K562 (cell line): ENCODE measurements around the gene SACM1L. TPM values are rescaled to one million over a fixed set of nuclear protein-coding genes. Genes with fewer than 3 reads are reported as not detected.

Experiments
- DIDO1 ChIP-seq: fragments of 450-650 bp; IDR thresholded peaks from 2 replicates; pipeline ENCODE4 v1.6.1; 2016; ENCODE audit warnings: low read depth, missing biosample characterization, missing genetic modification characterization
- HDGF ChIP-seq: fragments of 450-650 bp; IDR thresholded peaks from 2 replicates; pipeline ENCODE4 v1.6.1; 2016
- RAD21 ChIP-seq, 2 experiments: fragments of 250-450 bp in 1 of 2; fragments of 450-650 bp in 1 of 2; sonication (Bioruptor Pico) in 1 of 2; formaldehyde crosslinking in 1 of 2; IDR thresholded peaks in 1 of 2; conservative IDR thresholded peaks in 1 of 2; 2 replicates each; pipeline versions ENCODE4 v1.4.0 to v1.8.0; 2020 to 2022; ENCODE audit warnings: mild to moderate bottlenecking in 2 of 2, moderate library complexity in 1 of 2
- SMARCE1 ChIP-seq: fragments of 450-650 bp; IDR thresholded peaks from 2 replicates; pipeline ENCODE4 v1.7.1; 2016; ENCODE audit warnings: mild to moderate bottlenecking
- SREBF1 ChIP-seq: fragments of 150-350 bp; IDR thresholded peaks from 2 replicates; pipeline ENCODE4 v1.6.1; 2014; ENCODE audit warnings: antibody characterized with exemption, low read depth, low read length, borderline replicate concordance
- UBTF ChIP-seq, 2 experiments: IDR thresholded peaks; 2 replicates each; pipeline ENCODE4 v1.6.1; 2012; ENCODE audit warnings: improper control_type of control experiment in 2 of 2, low read depth in 2 of 2, low read length in 2 of 2, borderline replicate concordance in 1 of 2
- ZBTB8A ChIP-seq: fragments of 450-650 bp; IDR thresholded peaks from 2 replicates; pipeline ENCODE4 v1.6.1; 2018; ENCODE audit warnings: mild to moderate bottlenecking, moderate library complexity; ENCODE audit not compliant: partially characterized antibody
- ZNF165 ChIP-seq: fragments of 250-450 bp; sonication (Bioruptor Pico); IDR thresholded peaks from 2 replicates; pipeline ENCODE4 v1.4.0; 2020; ENCODE audit warnings: borderline replicate concordance
- ZNF518B ChIP-seq: fragments of 250-450 bp; sonication (Bioruptor Pico); IDR thresholded peaks from 2 replicates; pipeline ENCODE4 v1.5.0; 2021; ENCODE audit warnings: mild to moderate bottlenecking, moderate library complexity
- ZNF655 ChIP-seq: fragments of 250-450 bp; sonication (Bioruptor Pico); IDR thresholded peaks from 2 replicates; pipeline ENCODE4 v1.5.0; 2021
- polyA plus RNA-seq, 8 experiments: library from polyadenylated mRNA; depleted of rRNA in 4 of 8; stranded (reverse) in 5 of 8; unstranded in 3 of 8; fragments of >200 nt; fragmentation: Nextera tagmentation in 2 of 8; fragmentation: Illumina TruSeq in 1 of 8; extraction: Ambion mirVana in 2 of 8; extraction: Trizol in 1 of 8; gene quantifications; 2 replicates each; pipeline versions ENCODE4 v1.2.1 to v1.2.3, GENCODE V29; 2011 to 2014; ENCODE audit warnings: inconsistent platforms in 1 of 8, missing spikeins in 1 of 8
- total RNA-seq, 7 experiments: library from RNA; depleted of rRNA in 6 of 7; stranded (reverse); fragments of >200 nt in 6 of 7; fragmentation: Illumina TruSeq in 2 of 7; extraction: Trizol in 2 of 7; gene quantifications; 2 replicates each; pipeline versions ENCODE4 v1.2.1 to v1.2.3, GENCODE V29; 2011 to 2021; ENCODE audit warnings: low replicate concordance in 1 of 7

Gene SACM1L
- total and polyA plus RNA-seq, 9 of the 15 experiments (the other 6 are each of a cell fraction or from before 2014, with no cell fraction given): 25.7 to 67.2 (median 40.3) TPM

DNA sequence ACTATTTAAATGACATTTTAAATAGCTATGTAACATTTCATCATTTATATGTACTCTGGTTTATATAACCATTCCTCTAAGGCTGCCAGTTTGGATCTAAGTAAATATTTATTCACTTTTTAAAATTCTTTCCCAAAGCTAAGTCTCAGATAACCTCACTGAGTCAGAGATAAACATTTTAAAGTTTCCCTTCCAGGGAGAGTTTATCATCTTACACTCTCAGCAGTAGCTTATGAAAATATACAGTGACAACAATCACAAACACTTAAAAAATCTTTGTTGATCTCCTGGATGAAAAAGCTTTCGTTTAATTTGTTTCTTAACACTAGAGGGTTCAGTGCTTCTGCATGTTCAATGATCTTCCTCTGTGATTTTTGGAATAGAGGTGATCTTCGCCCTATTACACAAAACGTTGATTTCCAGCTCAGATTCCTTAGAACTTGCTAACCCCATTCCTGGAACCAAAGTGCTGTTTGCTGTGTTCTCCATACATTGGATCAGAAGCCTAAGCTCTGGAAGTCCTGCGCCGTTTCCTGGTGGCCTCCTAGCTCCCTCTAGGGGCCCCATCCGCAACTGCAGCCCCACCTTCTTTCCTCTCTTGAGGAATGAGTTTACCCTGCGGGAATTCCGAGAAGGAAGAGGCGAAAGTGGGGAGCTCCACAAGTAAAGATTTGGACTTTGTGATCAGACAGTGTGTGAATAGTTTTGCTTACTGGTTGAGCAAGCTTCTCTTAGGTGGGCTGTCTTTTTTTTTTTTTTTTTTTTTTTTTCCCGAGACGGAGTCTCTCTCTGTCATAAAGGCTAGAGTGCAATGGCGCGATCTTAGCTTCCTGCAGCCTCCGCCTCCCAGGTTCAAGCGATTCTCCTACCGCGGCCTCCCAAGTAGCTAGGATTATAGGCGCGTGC lies 29.3 kb upstream of the SACM1L start (continued):
- no peak for TF ChIP-seq ZNF655
- no peak for TF ChIP-seq SREBF1
- no peak for TF ChIP-seq HDGF
- no peak for TF ChIP-seq ZNF518B (CRISPR knock-in tag)
- no peak for TF ChIP-seq SMARCE1
- no peak for TF ChIP-seq UBTF (IDR thresholded peaks at IDR 0.05; ENCODE audit: borderline replicate concordance in 1 of 2, low read depth in 2 of 2, low read length in 2 of 2)
- peak; percentile 53 to 81 for TF ChIP-seq RAD21 (CRISPR knock-in tag; conservative IDR thresholded peaks at IDR 0.05 in 1 of 2, IDR thresholded peaks at IDR 0.05 in 1 of 2)
- no peak for TF ChIP-seq DIDO1
- TF ChIP-seq ZBTB8A: no peak
- TF ChIP-seq ZNF165 (CRISPR knock-in tag): no peak
